ENCODE results near the gene MAP3K5. TPM values are rescaled to one million over a fixed set of nuclear protein-coding genes. Genes with fewer than 3 reads are reported as not detected.
A peak's percentile ranks its signal among the peaks of the same experiment; 100 is the strongest.

Gene MAP3K5
- total and polyA plus RNA-seq, 2 donors (not counting 1 experiment from before 2014, with no cell fraction given), result 10.9 to 62.6 TPM

DNA sequence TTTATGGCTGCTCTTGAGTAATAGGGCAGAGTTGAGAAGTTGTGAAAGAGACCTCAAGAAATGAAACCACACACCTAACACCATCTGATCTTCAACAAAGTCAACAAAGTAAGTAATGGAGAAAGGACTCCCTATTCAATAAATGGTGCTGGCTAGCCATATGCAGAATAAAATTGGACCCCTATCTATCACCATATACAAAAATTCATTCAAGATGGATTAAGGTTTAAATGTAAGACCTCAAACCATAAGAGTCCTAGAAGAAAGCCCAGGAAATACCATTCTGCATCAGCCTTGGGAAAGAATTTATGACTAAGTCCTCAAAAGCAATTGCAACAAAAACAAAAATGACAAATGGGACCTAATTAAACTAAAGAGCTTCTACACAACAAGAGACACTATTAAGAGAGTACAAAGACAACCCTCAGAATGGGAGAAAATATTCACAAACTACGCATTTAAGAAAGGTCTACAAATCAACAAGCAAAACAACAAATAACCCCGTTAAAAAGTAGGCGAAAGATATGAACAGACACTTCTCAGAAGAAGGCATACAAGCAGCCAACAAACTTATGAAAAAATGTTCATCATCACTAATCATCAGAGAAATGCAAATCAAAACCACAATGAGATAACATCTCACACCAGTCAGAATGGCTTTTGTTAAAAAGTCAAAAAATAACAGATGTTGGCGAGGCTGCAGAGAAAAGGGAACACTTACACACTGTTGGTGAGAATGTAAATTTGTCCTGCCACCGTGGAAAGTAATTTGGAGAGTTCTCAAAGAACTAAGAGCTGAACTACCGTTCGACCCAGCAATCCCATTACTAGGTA is 4.0 kb downstream of the MAP3K5 start:
- H2AFZ ChIP-seq (ENCODE audit: low read length), result no peak overlapping the region
- peaks cover 26% of the 10 kb centered on the region for H3K4me1 ChIP-seq (ENCODE audit: control insufficient read depth, extremely low read depth, insufficient read depth, low read length)
- no peaks in the 10 kb centered on the region for H3K9me3 ChIP-seq (ENCODE audit: control insufficient read depth, insufficient read depth, low read depth, low read length)
- H4K20me1 ChIP-seq (ENCODE audit: control insufficient read depth, extremely low read depth, insufficient read depth, low read length), result no peaks in the 10 kb centered on the region
- peaks cover 76% of the 10 kb centered on the region for H3K79me2 ChIP-seq (ENCODE audit: control insufficient read depth, insufficient read depth, low read length)
- peak overlapping the region; percentile 91 for H3K4me2 ChIP-seq (ENCODE audit: extremely low read depth, insufficient read depth, low read length)
- peaks cover 2% of the 10 kb centered on the region for H3K36me3 ChIP-seq (ENCODE audit: control insufficient read depth, insufficient read depth, low read length)
- H3K27ac ChIP-seq (ENCODE audit: insufficient read depth, low read length), result peak overlapping the region; percentile 75
- no peaks in the 10 kb centered on the region for H3K27me3 ChIP-seq (ENCODE audit: control insufficient read depth, insufficient read depth, low read length)
- no peak for TF ChIP-seq EZH2 (IDR thresholded peaks at IDR 0.05; ENCODE audit: low read length, missing control alignments)
- TF ChIP-seq, protein P1, sequence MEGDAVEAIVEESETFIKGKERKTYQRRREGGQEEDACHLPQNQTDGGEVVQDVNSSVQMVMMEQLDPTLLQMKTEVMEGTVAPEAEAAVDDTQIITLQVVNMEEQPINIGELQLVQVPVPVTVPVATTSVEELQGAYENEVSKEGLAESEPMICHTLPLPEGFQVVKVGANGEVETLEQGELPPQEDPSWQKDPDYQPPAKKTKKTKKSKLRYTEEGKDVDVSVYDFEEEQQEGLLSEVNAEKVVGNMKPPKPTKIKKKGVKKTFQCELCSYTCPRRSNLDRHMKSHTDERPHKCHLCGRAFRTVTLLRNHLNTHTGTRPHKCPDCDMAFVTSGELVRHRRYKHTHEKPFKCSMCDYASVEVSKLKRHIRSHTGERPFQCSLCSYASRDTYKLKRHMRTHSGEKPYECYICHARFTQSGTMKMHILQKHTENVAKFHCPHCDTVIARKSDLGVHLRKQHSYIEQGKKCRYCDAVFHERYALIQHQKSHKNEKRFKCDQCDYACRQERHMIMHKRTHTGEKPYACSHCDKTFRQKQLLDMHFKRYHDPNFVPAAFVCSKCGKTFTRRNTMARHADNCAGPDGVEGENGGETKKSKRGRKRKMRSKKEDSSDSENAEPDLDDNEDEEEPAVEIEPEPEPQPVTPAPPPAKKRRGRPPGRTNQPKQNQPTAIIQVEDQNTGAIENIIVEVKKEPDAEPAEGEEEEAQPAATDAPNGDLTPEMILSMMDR (conservative IDR thresholded peaks at IDR 0.05 in 1 of 2, IDR thresholded peaks at IDR 0.05 in 1 of 2; ENCODE audit: low read depth in 1 of 2, low read length in 2 of 2), result no peak
- peak; percentile 93 for DNase-seq (ENCODE audit: low read depth in 2 of 2)
- H3K9ac ChIP-seq (ENCODE audit: insufficient read depth, low read length), result no peak overlapping the region
- peak overlapping the region in 3 of 4 experiments; percentile 16 to 93 (median 28) for H3K4me3 ChIP-seq (replicated peaks in 1 of 4; ENCODE audit: control extremely low read depth in 1 of 4, insufficient read depth in 1 of 4, low read depth in 3 of 4, low read length in 4 of 4)

DNA sequence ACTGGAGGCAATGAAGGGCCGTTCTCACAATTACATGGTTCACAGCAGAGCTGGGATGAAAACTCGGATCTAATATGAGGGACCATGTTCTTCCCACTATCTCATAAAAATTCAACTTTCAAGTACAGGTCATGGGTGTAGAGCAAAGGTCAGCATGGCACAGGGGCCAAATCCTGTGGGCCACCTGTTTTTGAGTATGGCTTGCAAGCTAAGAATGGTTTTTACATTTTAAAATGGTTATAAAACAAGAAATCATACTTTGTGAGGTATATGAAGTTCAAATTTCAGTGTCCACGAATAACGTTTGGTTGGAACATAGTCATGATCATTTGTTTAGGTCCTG is 4.6 kb downstream of the MAP3K5 start:
- peak overlapping the region in 3 of 4 experiments; percentile 20 to 44 (median 28) for H3K4me3 ChIP-seq (replicated peaks in 1 of 4; ENCODE audit: control extremely low read depth in 1 of 4, insufficient read depth in 1 of 4, low read depth in 3 of 4, low read length in 4 of 4)
- TF ChIP-seq, protein P1 (conservative IDR thresholded peaks at IDR 0.05 in 1 of 2, IDR thresholded peaks at IDR 0.05 in 1 of 2; ENCODE audit: low read depth in 1 of 2, low read length in 2 of 2), result no peak
- no peak for TF ChIP-seq EZH2 (IDR thresholded peaks at IDR 0.05; ENCODE audit: low read length, missing control alignments)
- H3K36me3 ChIP-seq (ENCODE audit: control insufficient read depth, insufficient read depth, low read length), result peaks cover 2% of the 10 kb centered on the region
- no peaks in the 10 kb centered on the region for H4K20me1 ChIP-seq (ENCODE audit: control insufficient read depth, extremely low read depth, insufficient read depth, low read length)
- DNase-seq (ENCODE audit: low read depth in 2 of 2), result no peak
- no peaks in the 10 kb centered on the region for H3K9me3 ChIP-seq (ENCODE audit: control insufficient read depth, insufficient read depth, low read depth, low read length)
- no peaks in the 10 kb centered on the region for H3K27me3 ChIP-seq (ENCODE audit: control insufficient read depth, insufficient read depth, low read length)
- H3K4me1 ChIP-seq (ENCODE audit: control insufficient read depth, extremely low read depth, insufficient read depth, low read length), result peaks cover 26% of the 10 kb centered on the region
- H3K27ac ChIP-seq (ENCODE audit: insufficient read depth, low read length), result peak overlapping the region; percentile 75
- no peak overlapping the region for H3K9ac ChIP-seq (ENCODE audit: insufficient read depth, low read length)
- H3K79me2 ChIP-seq (ENCODE audit: control insufficient read depth, insufficient read depth, low read length), result peaks cover 80% of the 10 kb centered on the region
- H3K4me2 ChIP-seq (ENCODE audit: extremely low read depth, insufficient read depth, low read length), result peak overlapping the region; percentile 91
- H2AFZ ChIP-seq (ENCODE audit: low read length), result no peak overlapping the region

DNA sequence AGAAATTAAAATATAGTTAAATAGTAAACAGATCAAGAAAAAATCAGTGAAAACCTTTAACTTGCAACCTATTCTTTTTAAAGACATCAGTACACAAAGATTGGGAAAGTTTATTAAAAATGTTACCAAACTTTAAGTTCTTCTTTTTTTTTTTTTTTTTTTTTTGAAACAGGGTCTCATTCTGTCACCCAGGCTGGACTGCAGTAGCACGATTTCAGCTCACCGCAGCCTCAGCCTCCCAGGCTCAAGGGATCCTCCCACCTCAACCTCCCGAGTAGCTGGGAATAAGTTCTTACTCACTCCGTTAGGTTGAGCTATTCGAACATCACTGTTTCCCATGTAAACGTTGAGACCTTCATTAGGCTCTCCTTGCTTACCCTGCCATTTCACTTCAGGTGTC is 5.6 kb downstream of the MAP3K5 start:
- Histone ChIP-seq H3K4me1 (ENCODE audit: control insufficient read depth, extremely low read depth, insufficient read depth, low read length) (peaks cover 26% of the 10 kb centered on the region), H3K4me2 (ENCODE audit: extremely low read depth, insufficient read depth, low read length) (no peak overlapping the region), H4K20me1 (ENCODE audit: control insufficient read depth, extremely low read depth, insufficient read depth, low read length) (no peaks in the 10 kb centered on the region), H3K4me3 (replicated peaks in 1 of 4; ENCODE audit: control extremely low read depth in 1 of 4, insufficient read depth in 1 of 4, low read depth in 3 of 4, low read length in 4 of 4) (peak overlapping the region in 1 of 4 experiments; percentile 44), H3K9me3 (ENCODE audit: control insufficient read depth, insufficient read depth, low read depth, low read length) (no peaks in the 10 kb centered on the region), H3K9ac (ENCODE audit: insufficient read depth, low read length) (no peak overlapping the region), H3K27me3 (ENCODE audit: control insufficient read depth, insufficient read depth, low read length) (no peaks in the 10 kb centered on the region), H3K36me3 (ENCODE audit: control insufficient read depth, insufficient read depth, low read length) (peaks cover 2% of the 10 kb centered on the region), H2AFZ (ENCODE audit: low read length) (no peak overlapping the region), H3K27ac (ENCODE audit: insufficient read depth, low read length) (peak overlapping the region; percentile 75), H3K79me2 (ENCODE audit: control insufficient read depth, insufficient read depth, low read length) (peaks cover 81% of the 10 kb centered on the region)
- DNase-seq (ENCODE audit: low read depth in 2 of 2), result no peak
- no peak for TF ChIP-seq EZH2 (IDR thresholded peaks at IDR 0.05; ENCODE audit: low read length, missing control alignments)
- TF ChIP-seq, protein P1 (conservative IDR thresholded peaks at IDR 0.05 in 1 of 2, IDR thresholded peaks at IDR 0.05 in 1 of 2; ENCODE audit: low read depth in 1 of 2, low read length in 2 of 2), result no peak
